Thyroid gland (tissue), 4 donors: ENCODE data around the gene PRXL2B. TPM values are rescaled to one million over a fixed set of nuclear protein-coding genes. Genes with fewer than 3 reads are reported as not detected.

Source experiments
- DNase-seq, 2 donors: peaks; one replicate each; pipeline ENCODE4 v3.0.0-alpha.2; 2019
- H3K27ac ChIP-seq, 3 donors: fragments of 200-600 bp; sonication (generic); 1 replicate in 2 of 3; 2 replicates in 1 of 3; pipeline ENCODE4 v1.5.1; 2016 to 2019; ENCODE audit warnings: mild to moderate bottlenecking in 1 of 3, moderate library complexity in 1 of 3
- H3K27me3 ChIP-seq: fragments of 200-600 bp; sonication (generic); one replicate; pipeline ENCODE4 v1.5.1; 2019
- H3K36me3 ChIP-seq, 2 donors: fragments of 200-600 bp; sonication (generic); one replicate each; pipeline ENCODE4 v1.5.1; 2016 to 2019
- H3K4me1 ChIP-seq, 2 donors: fragments of 200-600 bp; sonication (generic); one replicate each; pipeline ENCODE4 v1.5.1; 2017 to 2019
- H3K4me3 ChIP-seq, 3 donors: fragments of 200-600 bp; sonication (generic); replicated peaks in 1 of 3; 1 replicate in 2 of 3; 2 replicates in 1 of 3; pipeline ENCODE4 v1.5.1; 2016; ENCODE audit warnings: mild to moderate bottlenecking in 1 of 3
- H3K9me3 ChIP-seq: fragments of 200-600 bp; sonication (generic); one replicate; pipeline ENCODE4 v1.5.1; 2017
- CTCF ChIP-seq, 6 experiments: fragments of 200-600 bp in 3 of 6; fragments of 450-650 bp in 3 of 6; sonication (generic) in 3 of 6; IDR thresholded peaks; one replicate each; pipeline ENCODE4 v1.5.1; 2016 to 2019; ENCODE audit warnings: antibody characterized with exemption in 6 of 6, mild to moderate bottlenecking in 2 of 6, inconsistent platforms in 1 of 6, moderate library complexity in 1 of 6
- POLR2A ChIP-seq, 2 donors: fragments of 450-650 bp; IDR thresholded peaks; one replicate each; pipeline ENCODE4 v1.6.1; 2017; ENCODE audit warnings: antibody characterized with exemption in 2 of 2, mild to moderate bottlenecking in 2 of 2, moderate library complexity in 1 of 2
- WGBS, 2 donors: methylation state at CpG; one replicate each; pipeline ENCODE4 v1.1.5; 2017; 5-methylcytosine and 5-hydroxymethylcytosine counted together
- intact Hi-C: fragments of 100-400 bp; cut with DNase I; formaldehyde crosslinking; loops from one replicate; pipeline ENCODE4 v1.15.1; 2023
- total RNA-seq, 4 donors: library from RNA; depleted of rRNA; stranded (reverse); fragments of >200 nt; gene quantifications; one replicate each; pipeline ENCODE4 v1.2.3, GENCODE V29; 2016

Gene PRXL2B
- total RNA-seq, 4 donors from 2014 or later = 14.6 to 24.7 (median 18.0) TPM

- intact Hi-C loops = loop anchor here (5.0 kb wide), 1 partner anchor 46 kb away; no protein-coding TSS in a partner anchor
- DNase-seq = peak in 1 of 2 donors; percentile 1
- no peak overlapping the region for H3K27ac ChIP-seq
Observed at GRCh38 chr1:2591581-2592261, 5.1 kb downstream of the PRXL2B start.

GRCh38 chr1:2592672-2593071 is 6.1 kb downstream of the PRXL2B start:
- Histone ChIP-seq H3K27me3 (no peaks in the 10 kb centered on the region), H3K27ac (no peak overlapping the region), H3K4me3 (no peak overlapping the region), H3K36me3 (no peaks in the 10 kb centered on the region), H3K9me3 (no peaks in the 10 kb centered on the region), H3K4me1 (peaks cover 2 to 19% of the 10 kb centered on the region in 2 donors)
- DNase-seq = peak in 1 of 2 donors; percentile 2
- 44 to 84% methylated on average over 8 to 10 of the region's 15 CpGs for WGBS, 2 donors
- TF ChIP-seq POLR2A (IDR thresholded peaks at IDR 0.05) = no peak
- TF ChIP-seq CTCF (IDR thresholded peaks at IDR 0.05) = no peak
- intact Hi-C loops = loop anchor here (5.0 kb wide), 1 partner anchor 45 kb away; no protein-coding TSS in a partner anchor

More at GRCh38 chr1:2591581-2592261, 5.1 kb downstream of the PRXL2B start:
- peaks cover 9 to 25% of the 10 kb centered on the region in 2 donors for H3K4me1 ChIP-seq
- WGBS, 2 donors = 82 to 92% methylated on average over 9 to 10 of the region's 12 CpGs
- H3K4me3 ChIP-seq = no peak overlapping the region
- TF ChIP-seq POLR2A (IDR thresholded peaks at IDR 0.05) (no peak), CTCF (IDR thresholded peaks at IDR 0.05) (no peak)
- no peaks in the 10 kb centered on the region for H3K36me3 ChIP-seq
- no peaks in the 10 kb centered on the region for H3K27me3 ChIP-seq
- H3K9me3 ChIP-seq = no peaks in the 10 kb centered on the region

GRCh38 chr1:2593251-2593878 is 6.8 kb downstream of the PRXL2B start:
- H3K27me3 ChIP-seq = no peaks in the 10 kb centered on the region
- no peaks in the 10 kb centered on the region for H3K9me3 ChIP-seq
- peaks cover 0 to 14% of the 10 kb centered on the region in 2 donors for H3K4me1 ChIP-seq
- no peak for TF ChIP-seq CTCF (IDR thresholded peaks at IDR 0.05)
- TF ChIP-seq POLR2A (IDR thresholded peaks at IDR 0.05) = no peak
- no peak overlapping the region for H3K27ac ChIP-seq
- 70 to 72% methylated on average over 2 to 21 of the region's 26 CpGs for WGBS, 2 donors
- H3K4me3 ChIP-seq = no peak overlapping the region
- peak in 1 of 2 donors; percentile 2 for DNase-seq
- intact Hi-C loops = loop anchor here (5.0 kb wide), 1 partner anchor 44 kb away; no protein-coding TSS in a partner anchor
- H3K36me3 ChIP-seq = no peaks in the 10 kb centered on the region

- Histone ChIP-seq H3K4me3 (peak overlapping the region in 1 of 3 donors; percentile 23), H3K36me3 (no peaks in the 10 kb centered on the region), H3K27ac (no peak overlapping the region), H3K9me3 (no peaks in the 10 kb centered on the region), H3K4me1 (peaks cover 0 to 14% of the 10 kb centered on the region in 2 donors), H3K27me3 (no peaks in the 10 kb centered on the region)
- DNase-seq = peak; percentile 87 to 88
- intact Hi-C loops = loop anchor here (5.0 kb wide), 1 partner anchor 43 kb away; no protein-coding TSS in a partner anchor
- WGBS, 2 donors = 27 to 85% methylated on average over 4 to 18 of the region's 20 CpGs
- TF ChIP-seq POLR2A (IDR thresholded peaks at IDR 0.05) = no peak
- TF ChIP-seq CTCF (IDR thresholded peaks at IDR 0.05) = no peak
Observed at GRCh38 chr1:2594001-2594640, 7.5 kb downstream of the PRXL2B start.
